Psoas muscle (tissue), 8 donors: Measurements from ENCODE around the gene NSD2. TPM values are rescaled to one million over a fixed set of nuclear protein-coding genes. Genes with fewer than 3 reads are reported as not detected.
"Not testable (repeated sequence)": the region's sequence is repeated elsewhere in the genome, so short reads cannot be mapped to it uniquely, and the experiment has no call there.

Experiments used
- ATAC-seq, 4 donors: fragments of 200-7000 bp; cut with Tn5 transposase; one replicate each; pipeline ENCODE4 v1.9.1; 2020; ENCODE audit warnings: moderate library complexity in 3 of 4, mild to moderate bottlenecking in 2 of 4
- DNase-seq, 2 donors: peaks; one replicate each; pipeline ENCODE4 v3.0.0-alpha.2; 2020
- H3K27ac ChIP-seq: fragments of 200-600 bp; one replicate; pipeline ENCODE4 v1.8.0; 2022
- H3K27me3 ChIP-seq, 3 donors: fragments of 200-600 bp in 1 of 3; one replicate each; pipeline versions ENCODE4 v1.6.1 to v1.8.0; 2013 to 2022; ENCODE audit warnings: low read length in 2 of 3, mild to moderate bottlenecking in 2 of 3, moderate library complexity in 1 of 3; ENCODE audit not compliant: insufficient read depth in 3 of 3
- H3K36me3 ChIP-seq, 2 donors: fragments of 200-600 bp in 1 of 2; one replicate each; pipeline versions ENCODE4 v1.6.1 to v1.8.0; 2013 to 2022; ENCODE audit warnings: low read depth in 1 of 2, mild to moderate bottlenecking in 1 of 2, moderate library complexity in 1 of 2; ENCODE audit not compliant: insufficient read depth in 1 of 2
- H3K4me1 ChIP-seq: fragments of 200-600 bp; one replicate; pipeline ENCODE4 v1.8.0; 2022
- H3K4me3 ChIP-seq: fragments of 200-600 bp; one replicate; pipeline ENCODE4 v1.8.0; 2022; ENCODE audit warnings: mild to moderate bottlenecking
- H3K9me3 ChIP-seq: fragments of 200-600 bp; one replicate; pipeline ENCODE4 v1.8.0; 2022
- WGBS, 3 donors: extraction: QIAGEN DNeasy Blood & Tissue Kit; methylation state at CpG; one replicate each; pipeline versions ENCODE4 v1.1.6 to v1.1.7; 2013; 5-methylcytosine and 5-hydroxymethylcytosine counted together
- intact Hi-C, 2 donors: fragments of 100-400 bp; cut with DNase I; formaldehyde crosslinking; loops; one replicate each; pipeline versions ENCODE4 v1.11.0 to v1.14.2; 2022
- polyA plus RNA-seq, 3 donors: library from polyadenylated mRNA; stranded (reverse); fragments of 200-250 nt; gene quantifications; one replicate each; pipeline ENCODE4 v1.2.3, GENCODE V29; 2013
- total RNA-seq, 4 donors: library from RNA; stranded (reverse); fragmentation: NEBNext Ultra II Directional in 2 of 4; extraction: Animal tissue kit (Norgen Biotek cat#: 25700) in 2 of 4; gene quantifications; one replicate each; pipeline versions ENCODE4 v1.2.1 to v1.2.4, GENCODE V29; 2021 to 2023
- TF ChIP-seq, protein P1 (sequence below): fragments of 200-600 bp; IDR thresholded peaks from one replicate; pipeline ENCODE4 v1.8.0; 2022; ENCODE audit warnings: antibody characterized with exemption
- donor health status: healthy with polysubstance abuse.
- donor health status: DM: no; HTN: no; CAD: no; lungs with moderate emphysema.
- donor health status: Bipolar disorder and iron deficiency.
- donor health status: healthy.
- donor health status: DM: yes; HTN: yes; CAD: no.
- donor health status: DM: no; HTN: no; CAD: no.
- donor health status: DM: no; HTN: no; CAD: no.
- donor health status: DM: yes; HTN: yes; CAD: no.

Gene NSD2
- total and polyA plus RNA-seq, 7 donors, result 5.6 to 36.0 (median 21.2) TPM

DNA sequence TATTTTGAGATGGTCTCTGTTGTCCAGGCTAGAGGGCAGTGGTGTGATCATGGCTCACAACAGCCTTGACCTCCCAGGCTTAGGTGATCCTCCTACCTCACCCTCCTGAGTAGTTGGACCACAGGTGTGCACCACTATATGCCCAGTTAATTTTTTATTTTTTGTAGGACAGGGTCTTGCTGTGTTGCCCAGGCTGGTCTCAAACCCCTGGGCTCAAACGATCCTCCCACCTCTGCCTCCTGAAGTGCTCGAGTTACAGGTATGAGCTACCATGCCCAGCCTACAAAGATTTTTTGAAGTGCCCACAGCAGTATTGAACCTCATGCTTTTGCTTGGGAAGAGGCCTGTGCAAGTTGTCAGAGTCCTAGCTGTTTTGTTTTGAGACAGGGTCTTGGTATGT, 31.1 kb downstream of the NSD2 start:
- no peak for ATAC-seq
- Histone ChIP-seq H3K9me3 (no peaks in the 10 kb centered on the region), H3K4me1 (no peaks in the 10 kb centered on the region), H3K36me3 (peaks cover 0 to 52% of the 10 kb centered on the region in 2 donors), H3K27me3 (no peaks in the 10 kb centered on the region), H3K4me3 (no peak overlapping the region), H3K27ac (no peak overlapping the region)
- intact Hi-C loops, result loop anchor here in 1 of 2 donors (5.0 kb wide), 1 partner anchor 90 kb away; no protein-coding TSS in a partner anchor
- WGBS, 3 donors, result 80 to 86% (median 85%) methylated on average over 2 of the region's 2 CpGs
- no peak for DNase-seq
- TF ChIP-seq, protein P1, sequence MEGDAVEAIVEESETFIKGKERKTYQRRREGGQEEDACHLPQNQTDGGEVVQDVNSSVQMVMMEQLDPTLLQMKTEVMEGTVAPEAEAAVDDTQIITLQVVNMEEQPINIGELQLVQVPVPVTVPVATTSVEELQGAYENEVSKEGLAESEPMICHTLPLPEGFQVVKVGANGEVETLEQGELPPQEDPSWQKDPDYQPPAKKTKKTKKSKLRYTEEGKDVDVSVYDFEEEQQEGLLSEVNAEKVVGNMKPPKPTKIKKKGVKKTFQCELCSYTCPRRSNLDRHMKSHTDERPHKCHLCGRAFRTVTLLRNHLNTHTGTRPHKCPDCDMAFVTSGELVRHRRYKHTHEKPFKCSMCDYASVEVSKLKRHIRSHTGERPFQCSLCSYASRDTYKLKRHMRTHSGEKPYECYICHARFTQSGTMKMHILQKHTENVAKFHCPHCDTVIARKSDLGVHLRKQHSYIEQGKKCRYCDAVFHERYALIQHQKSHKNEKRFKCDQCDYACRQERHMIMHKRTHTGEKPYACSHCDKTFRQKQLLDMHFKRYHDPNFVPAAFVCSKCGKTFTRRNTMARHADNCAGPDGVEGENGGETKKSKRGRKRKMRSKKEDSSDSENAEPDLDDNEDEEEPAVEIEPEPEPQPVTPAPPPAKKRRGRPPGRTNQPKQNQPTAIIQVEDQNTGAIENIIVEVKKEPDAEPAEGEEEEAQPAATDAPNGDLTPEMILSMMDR, result no peak

DNA sequence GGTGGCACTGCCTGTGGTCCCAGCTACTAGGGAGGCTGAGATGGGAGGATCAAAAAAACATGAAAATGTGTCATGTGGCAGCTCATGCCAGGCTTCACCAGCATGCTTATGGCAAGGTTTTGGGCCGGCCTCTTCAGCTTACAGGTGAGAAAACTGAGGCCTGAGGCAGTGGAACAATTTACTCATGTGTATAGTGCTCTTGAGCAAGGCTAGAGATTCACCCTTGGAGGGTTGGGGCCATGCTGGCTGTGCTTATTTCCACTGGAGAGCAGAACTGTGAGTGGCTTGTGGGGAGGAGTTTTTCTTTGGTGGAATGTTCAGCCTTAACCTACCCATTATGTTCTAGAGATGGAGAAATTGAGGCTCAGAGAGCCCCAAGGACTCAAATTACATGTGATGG, 31.8 kb downstream of the NSD2 start:
- intact Hi-C loops, result loop anchor here in 1 of 2 donors (5.0 kb wide), 1 partner anchor 91 kb away; no protein-coding TSS in a partner anchor
- no peak for ATAC-seq
- no peak for DNase-seq
- Histone ChIP-seq H3K27ac (no peak overlapping the region), H3K27me3 (no peaks in the 10 kb centered on the region), H3K4me3 (no peak overlapping the region), H3K9me3 (no peaks in the 10 kb centered on the region), H3K36me3 (peaks cover 0 to 52% of the 10 kb centered on the region in 2 donors), H3K4me1 (no peaks in the 10 kb centered on the region)
- TF ChIP-seq, protein P1, result no peak
- WGBS, 3 donors, result 93 to 100% (median 96%) methylated on average over 1 of the region's 1 CpG

DNA sequence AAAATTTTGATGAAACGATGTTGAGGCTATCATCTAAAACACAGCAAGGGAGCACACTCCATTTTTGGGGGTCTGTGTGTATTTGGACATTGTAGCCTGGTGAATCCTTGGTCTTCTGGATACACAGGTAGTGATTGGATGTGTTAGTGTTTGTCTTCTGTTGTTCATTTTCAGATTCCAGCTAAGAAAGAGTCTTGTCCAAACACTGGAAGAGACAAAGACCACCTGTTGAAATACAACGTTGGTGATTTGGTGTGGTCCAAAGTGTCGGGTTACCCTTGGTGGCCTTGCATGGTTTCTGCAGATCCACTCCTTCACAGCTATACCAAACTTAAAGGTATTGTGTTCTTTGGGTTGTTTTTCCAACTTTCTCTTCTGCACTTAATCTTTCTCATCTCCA, 32.8 kb downstream of the NSD2 start:
- Histone ChIP-seq H3K36me3 (peaks cover 0 to 52% of the 10 kb centered on the region in 2 donors), H3K4me3 (no peak overlapping the region), H3K4me1 (no peaks in the 10 kb centered on the region), H3K9me3 (no peaks in the 10 kb centered on the region), H3K27ac (no peak overlapping the region), H3K27me3 (no peaks in the 10 kb centered on the region)
- 69 to 73% (median 72%) methylated on average over 3 of the region's 3 CpGs for WGBS, 3 donors
- DNase-seq, result no peak
- TF ChIP-seq, protein P1, result no peak
- ATAC-seq, result no peak
- intact Hi-C loops, result loop anchor here in 1 of 2 donors (5.0 kb wide), 1 partner anchor 92 kb away; no protein-coding TSS in a partner anchor

DNA sequence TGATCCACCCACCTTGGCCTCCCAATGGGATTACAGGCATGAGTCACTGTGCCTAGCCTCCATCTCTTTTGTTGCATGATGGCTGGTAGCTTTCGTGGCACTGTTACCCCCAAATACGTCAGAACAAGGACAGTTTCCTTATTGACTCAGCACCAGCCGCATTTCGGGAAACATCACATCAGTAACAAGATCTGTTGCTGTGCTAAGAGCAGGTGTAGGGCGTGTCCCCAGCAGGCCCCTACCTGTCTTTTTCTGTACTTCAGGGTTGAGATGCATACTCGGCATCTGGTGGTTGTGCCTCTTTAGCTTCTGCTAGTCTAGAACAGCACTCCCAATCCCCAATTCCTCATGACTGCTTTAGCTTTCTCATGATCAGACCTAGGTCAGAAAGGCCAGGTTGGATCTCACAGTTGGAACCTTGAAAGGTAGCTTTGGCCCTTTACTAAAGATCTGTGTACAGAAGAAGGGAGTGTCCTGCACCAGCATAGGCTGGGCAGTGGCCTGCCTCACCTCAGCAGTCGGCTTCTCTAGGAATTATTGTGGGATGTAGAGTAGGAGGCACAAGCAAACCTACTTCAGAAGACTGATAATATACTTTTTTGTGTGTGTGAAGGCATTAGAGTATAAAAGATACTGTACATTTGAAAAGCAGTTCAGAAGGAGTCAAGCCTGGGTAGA, 36.8 kb downstream of the NSD2 start:
- Histone ChIP-seq H3K4me3 (no peak overlapping the region), H3K4me1 (no peaks in the 10 kb centered on the region), H3K27ac (no peak overlapping the region), H3K27me3 (no peaks in the 10 kb centered on the region), H3K36me3 (peaks cover 0 to 29% of the 10 kb centered on the region in 2 donors), H3K9me3 (no peaks in the 10 kb centered on the region)
- WGBS, 3 donors, result 92 to 97% (median 94%) methylated on average over 7 of the region's 7 CpGs
- TF ChIP-seq, protein P1, result no peak
- ATAC-seq (no peak), DNase-seq (no peak)
- intact Hi-C loops, result no loop called here

DNA sequence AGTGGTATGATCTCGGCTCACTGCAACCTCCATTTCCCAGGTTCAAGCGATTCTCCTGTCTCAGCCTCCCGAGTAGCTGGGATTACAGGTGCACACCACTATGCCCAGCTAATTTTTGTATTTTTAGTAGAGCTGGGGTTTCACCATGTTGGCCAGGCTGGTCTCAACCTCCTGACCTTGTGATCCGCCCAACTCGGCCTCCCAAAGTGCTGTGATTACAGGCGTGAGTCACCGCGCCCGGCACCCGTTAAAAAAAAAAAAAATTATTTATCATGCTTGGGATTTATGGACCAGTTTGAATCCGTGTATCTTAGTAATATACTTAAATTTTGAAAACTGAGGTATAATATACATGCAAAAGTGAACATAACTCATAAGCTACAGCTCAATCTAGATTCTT, 38.5 kb downstream of the NSD2 start:
- H3K36me3 ChIP-seq, result peaks cover 0 to 17% of the 10 kb centered on the region in 2 donors
- H3K4me3 ChIP-seq, H3K27ac ChIP-seq, H3K27me3 ChIP-seq, DNase-seq, H3K4me1 ChIP-seq, ATAC-seq, H3K9me3 ChIP-seq: not testable (repeated sequence)
- 95 to 96% (median 96%) methylated on average over 11 of the region's 11 CpGs for WGBS, 3 donors
- intact Hi-C loops, result loop anchor here (5.0 to 10.0 kb wide), 2 partner anchors 275 to 278 kb away; no protein-coding TSS in a partner anchor
